Thoracic aorta (tissue), 2 donors: Measurements from ENCODE around the gene CCDC73. TPM values are rescaled to one million over a fixed set of nuclear protein-coding genes. Genes with fewer than 3 reads are reported as not detected.

ENCODE experiments used
- ATAC-seq: fragments of 150-250 bp; one replicate; pipeline ENCODE4 v1.8.0; 2017; ENCODE audit warnings: low read depth; ENCODE audit not compliant: insufficient number of reproducible peaks, low FRiP score
- DNase-seq: peaks from one replicate; pipeline ENCODE4 v3.0.0-alpha.2; 2020; ENCODE audit warnings: low spot score
- H3K27ac ChIP-seq, 2 donors: fragments of 200-600 bp; sonication (generic); 1 replicate in 1 of 2; 2 replicates in 1 of 2; pipeline ENCODE4 v1.5.1; 2016; ENCODE audit warnings: mild to moderate bottlenecking in 2 of 2, moderate library complexity in 2 of 2
- H3K27me3 ChIP-seq: fragments of 200-600 bp; sonication (generic); replicated peaks from 2 replicates; pipeline ENCODE4 v1.6.0; 2016; ENCODE audit warnings: mild to moderate bottlenecking; ENCODE audit not compliant: insufficient read depth
- H3K36me3 ChIP-seq: fragments of 200-600 bp; sonication (generic); one replicate; pipeline ENCODE4 v1.5.1; 2016
- H3K4me1 ChIP-seq, 2 donors: fragments of 200-600 bp; sonication (generic); 1 replicate in 1 of 2; 2 replicates in 1 of 2; pipeline versions ENCODE4 v1.5.1 to v1.6.0; 2016; ENCODE audit warnings: low read depth in 2 of 2, mild to moderate bottlenecking in 1 of 2; ENCODE audit not compliant: control insufficient read depth in 1 of 2
- H3K4me3 ChIP-seq: fragments of 200-600 bp; sonication (generic); 2 replicates; pipeline ENCODE4 v1.5.1; 2016; ENCODE audit warnings: mild to moderate bottlenecking
- H3K9me3 ChIP-seq: fragments of 200-600 bp; sonication (generic); 2 replicates; pipeline ENCODE4 v1.5.1; 2016
- total RNA-seq, 2 donors: library from RNA; depleted of rRNA; stranded (reverse); fragments of >200 nt; gene quantifications; one replicate each; pipeline versions ENCODE4 v1.1.0 to v1.2.3, GENCODE V29; 2016
- TF ChIP-seq, protein P1 (sequence below): fragments of 200-600 bp; sonication (generic); IDR thresholded peaks from one replicate; pipeline ENCODE4 v1.5.1; 2019; ENCODE audit warnings: antibody characterized with exemption

Gene CCDC73
- total RNA-seq, 2 donors from 2014 or later = 0.28 TPM; not detected in 1

DNA sequence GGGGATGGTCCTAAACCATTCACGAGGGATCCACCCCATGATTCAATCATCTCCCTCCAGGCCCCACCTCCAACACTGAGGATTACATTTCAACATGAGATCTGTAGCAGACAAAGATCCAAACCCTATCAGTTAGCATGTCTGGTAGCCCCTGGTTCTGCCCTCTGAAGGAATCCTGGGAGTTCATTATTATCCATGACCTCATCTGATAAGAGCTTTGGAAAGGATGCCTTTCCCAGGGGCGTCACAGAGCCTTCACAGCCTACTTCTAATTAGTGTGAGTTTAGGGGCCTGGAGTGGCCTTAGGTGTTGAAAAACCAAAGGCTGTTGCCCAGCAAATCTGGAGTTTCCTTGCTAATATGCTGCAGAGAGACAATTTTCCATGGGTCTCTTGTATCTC is 219.4 kb downstream of the CCDC73 start:
- no peak for DNase-seq
- TF ChIP-seq, protein P1, sequence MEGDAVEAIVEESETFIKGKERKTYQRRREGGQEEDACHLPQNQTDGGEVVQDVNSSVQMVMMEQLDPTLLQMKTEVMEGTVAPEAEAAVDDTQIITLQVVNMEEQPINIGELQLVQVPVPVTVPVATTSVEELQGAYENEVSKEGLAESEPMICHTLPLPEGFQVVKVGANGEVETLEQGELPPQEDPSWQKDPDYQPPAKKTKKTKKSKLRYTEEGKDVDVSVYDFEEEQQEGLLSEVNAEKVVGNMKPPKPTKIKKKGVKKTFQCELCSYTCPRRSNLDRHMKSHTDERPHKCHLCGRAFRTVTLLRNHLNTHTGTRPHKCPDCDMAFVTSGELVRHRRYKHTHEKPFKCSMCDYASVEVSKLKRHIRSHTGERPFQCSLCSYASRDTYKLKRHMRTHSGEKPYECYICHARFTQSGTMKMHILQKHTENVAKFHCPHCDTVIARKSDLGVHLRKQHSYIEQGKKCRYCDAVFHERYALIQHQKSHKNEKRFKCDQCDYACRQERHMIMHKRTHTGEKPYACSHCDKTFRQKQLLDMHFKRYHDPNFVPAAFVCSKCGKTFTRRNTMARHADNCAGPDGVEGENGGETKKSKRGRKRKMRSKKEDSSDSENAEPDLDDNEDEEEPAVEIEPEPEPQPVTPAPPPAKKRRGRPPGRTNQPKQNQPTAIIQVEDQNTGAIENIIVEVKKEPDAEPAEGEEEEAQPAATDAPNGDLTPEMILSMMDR = no peak
- H3K9me3 ChIP-seq = no peaks in the 10 kb centered on the region
- no peak for ATAC-seq
- H3K4me3 ChIP-seq = no peak overlapping the region
- no peaks in the 10 kb centered on the region for H3K4me1 ChIP-seq
- H3K27me3 ChIP-seq = no peaks in the 10 kb centered on the region
- no peaks in the 10 kb centered on the region for H3K36me3 ChIP-seq
- no peak overlapping the region for H3K27ac ChIP-seq

- H3K4me1 ChIP-seq = no peaks in the 10 kb centered on the region
- TF ChIP-seq, protein P1 = no peak
- no peak overlapping the region for H3K27ac ChIP-seq
- no peaks in the 10 kb centered on the region for H3K36me3 ChIP-seq
- ATAC-seq (no peak), DNase-seq (no peak)
- no peaks in the 10 kb centered on the region for H3K9me3 ChIP-seq
- H3K4me3 ChIP-seq = no peak overlapping the region
- H3K27me3 ChIP-seq = no peaks in the 10 kb centered on the region
These were observed 220.0 kb downstream of the CCDC73 start for GRCh38 chr11:32574421-32574820.

DNA sequence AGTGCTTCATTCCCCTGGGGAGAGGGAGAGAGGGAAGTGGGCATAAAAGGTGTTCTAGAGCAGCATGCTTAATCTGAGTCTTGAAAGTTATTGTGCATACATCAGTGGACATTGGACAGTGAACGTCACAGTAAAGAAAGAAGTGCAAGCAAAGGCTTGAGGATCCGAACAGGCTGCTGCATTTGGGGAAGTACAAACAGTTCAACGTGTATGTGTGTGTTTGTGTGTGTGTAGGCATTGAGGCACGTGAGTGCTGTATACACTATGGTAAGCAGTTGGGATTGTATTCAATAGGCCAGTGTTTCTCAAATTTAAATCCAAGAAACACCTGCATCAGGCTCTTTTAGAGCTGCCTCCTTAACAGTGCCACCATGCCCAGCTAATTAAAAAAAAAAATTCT is 221.2 kb downstream of the CCDC73 start:
- Histone ChIP-seq H3K27me3 (no peaks in the 10 kb centered on the region), H3K27ac (no peak overlapping the region), H3K9me3 (no peaks in the 10 kb centered on the region), H3K4me3 (no peak overlapping the region), H3K36me3 (no peaks in the 10 kb centered on the region), H3K4me1 (no peaks in the 10 kb centered on the region)
- ATAC-seq = no peak
- DNase-seq = no peak
- TF ChIP-seq, protein P1 = no peak

DNA sequence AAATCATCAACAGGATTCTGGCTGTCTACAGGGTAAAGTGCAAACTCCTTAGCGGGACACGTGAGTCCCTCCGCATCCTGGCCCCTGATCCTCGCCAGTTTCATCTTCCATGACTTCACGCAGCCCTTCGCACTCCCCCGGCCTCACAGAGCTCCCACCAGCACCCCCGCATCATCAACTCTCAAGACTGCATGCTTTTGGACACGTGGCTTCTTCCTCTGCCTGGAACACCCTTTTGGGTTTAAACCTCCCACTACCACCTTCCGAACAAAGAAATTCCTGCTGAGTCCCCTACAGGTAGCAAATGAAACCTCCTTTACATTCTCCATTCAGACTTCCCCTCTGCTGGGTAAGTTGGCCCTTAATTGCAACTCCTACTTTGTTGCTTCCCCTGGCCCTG is 223.4 kb downstream of the CCDC73 start:
- Histone ChIP-seq H3K27ac (no peak overlapping the region), H3K4me3 (no peak overlapping the region), H3K36me3 (no peaks in the 10 kb centered on the region), H3K4me1 (no peaks in the 10 kb centered on the region), H3K9me3 (no peaks in the 10 kb centered on the region), H3K27me3 (no peaks in the 10 kb centered on the region)
- TF ChIP-seq, protein P1 = no peak
- ATAC-seq (no peak), DNase-seq (no peak)

DNA sequence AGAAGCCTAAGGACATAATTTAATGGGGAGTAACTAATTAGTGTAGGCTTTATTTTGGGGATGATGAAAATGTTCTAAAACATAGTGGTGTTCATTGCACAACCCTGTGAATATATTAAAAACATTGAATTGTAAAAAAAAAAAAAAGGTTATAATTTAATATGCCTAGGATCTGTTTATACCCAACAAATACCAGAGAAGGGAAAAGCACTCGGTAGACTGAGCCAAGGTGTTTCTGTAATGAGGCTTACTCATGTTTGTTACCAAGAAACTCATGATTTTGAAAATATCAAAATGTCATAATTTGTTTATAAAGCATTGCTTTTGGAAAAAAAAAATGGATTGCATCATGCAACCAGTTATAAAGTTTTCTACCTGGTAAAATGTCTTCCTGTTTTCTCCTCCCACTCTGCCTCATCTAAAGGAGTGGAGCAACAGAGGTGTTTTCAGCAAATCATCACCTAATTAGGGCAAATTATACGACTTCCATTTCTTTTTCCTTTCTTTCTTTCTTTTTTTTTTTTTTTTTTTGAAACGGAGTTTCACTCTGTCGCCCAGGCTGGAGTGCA is 225.1 kb downstream of the CCDC73 start:
- H3K27ac ChIP-seq = no peak overlapping the region
- TF ChIP-seq, protein P1 = no peak
- DNase-seq = no peak
- H3K36me3 ChIP-seq = no peaks in the 10 kb centered on the region
- H3K4me1 ChIP-seq = no peaks in the 10 kb centered on the region
- no peaks in the 10 kb centered on the region for H3K27me3 ChIP-seq
- H3K9me3 ChIP-seq = no peaks in the 10 kb centered on the region
- no peak overlapping the region for H3K4me3 ChIP-seq
- ATAC-seq = no peak
